Ishikawa (cell line): ENCODE data around the gene CELF2.

Experiments
- CEBPB ChIP-seq: IDR thresholded peaks from 2 replicates; pipeline ENCODE4 v1.6.1; 2012
- CREB1 ChIP-seq: IDR thresholded peaks from 2 replicates; pipeline ENCODE4 v1.6.1; 2012; ENCODE audit warnings: low read depth
- EGR1 ChIP-seq: IDR thresholded peaks from 2 replicates; pipeline ENCODE4 v1.6.1; 2012
- EP300 ChIP-seq: IDR thresholded peaks from 2 replicates; pipeline ENCODE4 v1.6.1; 2012; ENCODE audit warnings: borderline replicate concordance
- FOXM1 ChIP-seq: IDR thresholded peaks from 2 replicates; pipeline ENCODE4 v1.6.1; 2012; ENCODE audit warnings: low read depth, borderline replicate concordance
- MAX ChIP-seq: IDR thresholded peaks from 2 replicates; pipeline ENCODE4 v1.6.1; 2012
- NFIC ChIP-seq: IDR thresholded peaks from 2 replicates; pipeline ENCODE4 v1.6.1; 2012
- RAD21 ChIP-seq: IDR thresholded peaks from 2 replicates; pipeline ENCODE4 v1.6.1; 2012; ENCODE audit warnings: low read depth
- TAF1 ChIP-seq: IDR thresholded peaks from 2 replicates; pipeline ENCODE4 v1.6.1; 2012; ENCODE audit warnings: low read depth, mild to moderate bottlenecking
- TCF12 ChIP-seq: IDR thresholded peaks from 2 replicates; pipeline ENCODE4 v1.6.1; 2012; ENCODE audit warnings: low read depth
- TEAD4 ChIP-seq: IDR thresholded peaks from 2 replicates; pipeline ENCODE4 v1.6.1; 2012
- YY1 ChIP-seq: IDR thresholded peaks from 2 replicates; pipeline ENCODE4 v1.6.1; 2012; ENCODE audit warnings: low read depth
- ZBTB7A ChIP-seq: IDR thresholded peaks from 2 replicates; pipeline ENCODE4 v1.6.1; 2012; ENCODE audit warnings: low read depth
- TF ChIP-seq, protein P1 (sequence below): IDR thresholded peaks from 2 replicates; pipeline ENCODE4 v1.6.1; 2012
- TF ChIP-seq, protein P2 (sequence below): IDR thresholded peaks from 2 replicates; pipeline ENCODE4 v1.6.1; 2012; ENCODE audit warnings: low read depth, mild to moderate bottlenecking

CELF2 gene

GRCh38 chr10:11019724-11020547 is 2.3 kb downstream of the CELF2 start:
- TF ChIP-seq ZBTB7A = no peak

DNA sequence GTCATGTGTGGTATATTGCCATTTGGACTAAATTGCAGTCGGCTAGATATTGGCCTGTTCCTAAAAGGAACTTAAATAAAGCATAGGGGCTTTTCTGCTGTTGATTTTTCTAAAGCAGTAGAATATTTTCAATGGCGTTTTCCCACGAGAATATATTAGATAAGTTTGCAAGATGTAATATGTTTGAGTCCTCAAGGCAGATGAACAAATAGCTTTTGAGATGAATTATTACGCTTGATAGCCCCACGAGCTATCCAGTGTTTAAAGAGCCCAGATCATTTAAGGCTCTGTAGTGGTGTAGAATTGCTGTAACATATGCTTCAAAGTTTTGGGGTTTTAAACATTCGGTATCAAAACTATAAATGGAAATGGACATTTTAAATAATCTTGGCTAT is 2.9 kb downstream of the CELF2 start:
- TF ChIP-seq TCF12 (no peak), EGR1 (no peak), RAD21 (no peak), EP300 (no peak), NFIC (no peak), FOXM1 (no peak), MAX (no peak), TEAD4 (no peak), ZBTB7A (no peak), TAF1 (no peak), YY1 (no peak), CEBPB (no peak), CREB1 (no peak)
- TF ChIP-seq, protein P1, sequence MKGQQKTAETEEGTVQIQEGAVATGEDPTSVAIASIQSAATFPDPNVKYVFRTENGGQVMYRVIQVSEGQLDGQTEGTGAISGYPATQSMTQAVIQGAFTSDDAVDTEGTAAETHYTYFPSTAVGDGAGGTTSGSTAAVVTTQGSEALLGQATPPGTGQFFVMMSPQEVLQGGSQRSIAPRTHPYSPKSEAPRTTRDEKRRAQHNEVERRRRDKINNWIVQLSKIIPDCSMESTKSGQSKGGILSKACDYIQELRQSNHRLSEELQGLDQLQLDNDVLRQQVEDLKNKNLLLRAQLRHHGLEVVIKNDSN = no peak
- TF ChIP-seq, protein P2, sequence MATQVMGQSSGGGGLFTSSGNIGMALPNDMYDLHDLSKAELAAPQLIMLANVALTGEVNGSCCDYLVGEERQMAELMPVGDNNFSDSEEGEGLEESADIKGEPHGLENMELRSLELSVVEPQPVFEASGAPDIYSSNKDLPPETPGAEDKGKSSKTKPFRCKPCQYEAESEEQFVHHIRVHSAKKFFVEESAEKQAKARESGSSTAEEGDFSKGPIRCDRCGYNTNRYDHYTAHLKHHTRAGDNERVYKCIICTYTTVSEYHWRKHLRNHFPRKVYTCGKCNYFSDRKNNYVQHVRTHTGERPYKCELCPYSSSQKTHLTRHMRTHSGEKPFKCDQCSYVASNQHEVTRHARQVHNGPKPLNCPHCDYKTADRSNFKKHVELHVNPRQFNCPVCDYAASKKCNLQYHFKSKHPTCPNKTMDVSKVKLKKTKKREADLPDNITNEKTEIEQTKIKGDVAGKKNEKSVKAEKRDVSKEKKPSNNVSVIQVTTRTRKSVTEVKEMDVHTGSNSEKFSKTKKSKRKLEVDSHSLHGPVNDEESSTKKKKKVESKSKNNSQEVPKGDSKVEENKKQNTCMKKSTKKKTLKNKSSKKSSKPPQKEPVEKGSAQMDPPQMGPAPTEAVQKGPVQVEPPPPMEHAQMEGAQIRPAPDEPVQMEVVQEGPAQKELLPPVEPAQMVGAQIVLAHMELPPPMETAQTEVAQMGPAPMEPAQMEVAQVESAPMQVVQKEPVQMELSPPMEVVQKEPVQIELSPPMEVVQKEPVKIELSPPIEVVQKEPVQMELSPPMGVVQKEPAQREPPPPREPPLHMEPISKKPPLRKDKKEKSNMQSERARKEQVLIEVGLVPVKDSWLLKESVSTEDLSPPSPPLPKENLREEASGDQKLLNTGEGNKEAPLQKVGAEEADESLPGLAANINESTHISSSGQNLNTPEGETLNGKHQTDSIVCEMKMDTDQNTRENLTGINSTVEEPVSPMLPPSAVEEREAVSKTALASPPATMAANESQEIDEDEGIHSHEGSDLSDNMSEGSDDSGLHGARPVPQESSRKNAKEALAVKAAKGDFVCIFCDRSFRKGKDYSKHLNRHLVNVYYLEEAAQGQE = no peak

GRCh38 chr10:11022213-11022612 is 4.5 kb downstream of the CELF2 start:
- TF ChIP-seq, protein P2 = no peak
- TF ChIP-seq CEBPB (no peak), NFIC (no peak), TCF12 (no peak), MAX (no peak), RAD21 (no peak)

GRCh38 chr10:11023009-11023953 is 5.6 kb downstream of the CELF2 start:
- TF ChIP-seq, protein P2 = no peak
- no peak for TF ChIP-seq ZBTB7A
- TF ChIP-seq, protein P1 = no peak
- no peak for TF ChIP-seq MAX
- no peak for TF ChIP-seq EGR1
- TF ChIP-seq TCF12 = no peak
- TF ChIP-seq CREB1 = no peak
